NCI-H2107 treated with DMSO at 0.1 percent for 48 hours (cell line): ENCODE results near the gene SPACDR.
"Not testable (repeated sequence)": the region's sequence is repeated elsewhere in the genome, so short reads cannot be mapped to it uniquely, and the experiment has no call there.

Experiments
- DNase-seq: peaks from one replicate; lab custom pipeline; 2025; ENCODE audit not compliant: unreplicated experiment; lab: John Stamatoyannopoulos, UW

The SPACDR gene

GRCh38 chr7:100466653-100467605, 2.9 kb upstream of the SPACDR start:
- DNase-seq, result no peak

- peak; percentile 59 for DNase-seq
Observed at GRCh38 chr7:100465702-100466311, 1.7 kb upstream of the SPACDR start.

GRCh38 chr7:100465299-100465698, 1.2 kb upstream of the SPACDR start:
- no peak for DNase-seq

GRCh38 chr7:100464791-100465190, 731 bp upstream of the SPACDR start:
- no peak for DNase-seq

- DNase-seq, result no peak
Observed at GRCh38 chr7:100457033-100457432, 7.0 kb downstream of the SPACDR start.

- no peak for DNase-seq
Observed at GRCh38 chr7:100456562-100456961, 7.5 kb downstream of the SPACDR start.

GRCh38 chr7:100455206-100455605, 8.9 kb downstream of the SPACDR start:
- no peak for DNase-seq

GRCh38 chr7:100453854-100454253, 10.2 kb downstream of the SPACDR start:
- not testable (repeated sequence) for DNase-seq

- no peak for DNase-seq
Observed at GRCh38 chr7:100452513-100452912, 11.5 kb downstream of the SPACDR start.

GRCh38 chr7:100449190-100449795, 14.8 kb downstream of the SPACDR start:
- DNase-seq, result no peak

GRCh38 chr7:100447363-100447762, 16.7 kb downstream of the SPACDR start:
- not testable (repeated sequence) for DNase-seq

- DNase-seq, result no peak
Observed at GRCh38 chr7:100446040-100446439, 18.0 kb downstream of the SPACDR start.

GRCh38 chr7:100444311-100445278, 19.5 kb downstream of the SPACDR start:
- DNase-seq, result no peak

- no peak for DNase-seq
Observed at GRCh38 chr7:100443096-100443840, 20.8 kb downstream of the SPACDR start.

GRCh38 chr7:100441641-100442535, 22.2 kb downstream of the SPACDR start:
- no peak for DNase-seq

GRCh38 chr7:100439244-100439643, 24.8 kb downstream of the SPACDR start:
- DNase-seq, result not testable (repeated sequence)

GRCh38 chr7:100438731-100439130, 25.3 kb downstream of the SPACDR start:
- DNase-seq, result not testable (repeated sequence)

- no peak for DNase-seq
Observed at GRCh38 chr7:100438172-100438571, 25.9 kb downstream of the SPACDR start.
